ENCODE measurements around the gene PROK1.

Gene PROK1

DNA sequence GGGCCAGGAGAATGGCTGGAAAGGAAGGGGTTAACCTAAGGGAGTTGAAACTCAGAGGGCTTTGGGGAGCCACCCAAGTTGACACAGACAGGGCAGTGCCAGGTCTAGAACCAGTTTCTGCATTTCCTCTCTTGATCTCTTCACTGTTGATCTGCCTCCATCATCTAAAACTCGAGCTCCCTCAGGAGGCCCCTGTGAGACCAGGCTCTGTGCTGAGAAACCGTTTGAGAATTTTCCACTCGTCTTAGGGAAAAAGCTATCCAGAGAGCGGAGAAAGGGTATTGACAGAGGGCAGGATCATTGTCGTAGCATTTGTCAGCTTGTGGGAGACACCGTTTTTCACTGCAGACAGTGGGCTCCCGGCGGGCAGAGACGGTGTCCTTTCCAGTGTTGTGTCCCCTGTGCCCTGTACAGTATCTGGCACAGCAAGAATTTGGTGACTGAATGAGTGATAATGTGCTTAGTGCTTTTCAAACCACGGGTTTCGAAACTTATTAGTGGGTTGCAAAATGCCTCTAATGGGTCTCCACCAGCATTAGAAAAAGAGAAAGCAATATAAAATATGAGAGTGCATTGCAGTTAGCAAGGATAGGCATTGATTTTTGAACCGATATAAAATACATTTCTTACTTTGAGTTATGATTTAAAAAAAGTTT is 31.1 kb downstream of the PROK1 start:
- H3K4me3 ChIP-seq (ENCODE audit: low read length) = no peak overlapping the region
- DNase-seq (ENCODE audit: low read depth) = no peak
- TF ChIP-seq, protein P1, sequence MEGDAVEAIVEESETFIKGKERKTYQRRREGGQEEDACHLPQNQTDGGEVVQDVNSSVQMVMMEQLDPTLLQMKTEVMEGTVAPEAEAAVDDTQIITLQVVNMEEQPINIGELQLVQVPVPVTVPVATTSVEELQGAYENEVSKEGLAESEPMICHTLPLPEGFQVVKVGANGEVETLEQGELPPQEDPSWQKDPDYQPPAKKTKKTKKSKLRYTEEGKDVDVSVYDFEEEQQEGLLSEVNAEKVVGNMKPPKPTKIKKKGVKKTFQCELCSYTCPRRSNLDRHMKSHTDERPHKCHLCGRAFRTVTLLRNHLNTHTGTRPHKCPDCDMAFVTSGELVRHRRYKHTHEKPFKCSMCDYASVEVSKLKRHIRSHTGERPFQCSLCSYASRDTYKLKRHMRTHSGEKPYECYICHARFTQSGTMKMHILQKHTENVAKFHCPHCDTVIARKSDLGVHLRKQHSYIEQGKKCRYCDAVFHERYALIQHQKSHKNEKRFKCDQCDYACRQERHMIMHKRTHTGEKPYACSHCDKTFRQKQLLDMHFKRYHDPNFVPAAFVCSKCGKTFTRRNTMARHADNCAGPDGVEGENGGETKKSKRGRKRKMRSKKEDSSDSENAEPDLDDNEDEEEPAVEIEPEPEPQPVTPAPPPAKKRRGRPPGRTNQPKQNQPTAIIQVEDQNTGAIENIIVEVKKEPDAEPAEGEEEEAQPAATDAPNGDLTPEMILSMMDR (conservative IDR thresholded peaks at IDR 0.05; ENCODE audit: low read depth, low read length) = no peak

DNA sequence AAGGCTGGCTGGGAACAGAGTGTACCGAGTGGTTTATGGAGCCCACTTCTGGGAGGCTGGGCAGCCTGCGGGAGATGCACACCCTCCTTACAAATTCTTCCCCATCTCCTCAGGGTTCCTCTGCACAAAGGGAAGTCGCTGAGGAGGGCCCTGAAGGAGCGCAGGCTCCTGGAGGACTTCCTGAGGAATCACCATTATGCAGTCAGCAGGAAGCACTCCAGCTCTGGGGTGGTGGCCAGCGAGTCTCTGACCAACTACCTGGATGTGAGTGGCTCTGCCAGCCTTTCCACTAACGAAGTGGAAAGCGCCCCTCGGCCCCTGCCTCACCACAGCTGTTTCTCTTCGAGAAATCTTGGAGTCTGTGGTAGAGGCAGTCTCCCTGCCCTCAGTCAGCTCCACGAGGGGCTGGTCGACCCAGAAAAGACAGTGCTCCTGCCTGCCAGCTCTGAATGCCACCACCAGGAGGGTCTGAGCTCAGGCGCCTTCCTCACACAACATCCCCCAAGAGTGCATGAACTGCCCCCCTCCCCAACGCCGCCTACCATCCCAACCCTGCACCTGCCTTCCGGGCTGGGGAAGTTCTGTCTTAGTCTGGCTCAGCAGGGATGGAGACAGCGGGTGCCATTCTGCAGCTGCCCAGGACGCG is 31.8 kb downstream of the PROK1 start:
- TF ChIP-seq, protein P1 (conservative IDR thresholded peaks at IDR 0.05; ENCODE audit: low read depth, low read length) = no peak
- no peak for DNase-seq (ENCODE audit: low read depth)
- H3K4me3 ChIP-seq (ENCODE audit: low read length) = no peak overlapping the region

DNA sequence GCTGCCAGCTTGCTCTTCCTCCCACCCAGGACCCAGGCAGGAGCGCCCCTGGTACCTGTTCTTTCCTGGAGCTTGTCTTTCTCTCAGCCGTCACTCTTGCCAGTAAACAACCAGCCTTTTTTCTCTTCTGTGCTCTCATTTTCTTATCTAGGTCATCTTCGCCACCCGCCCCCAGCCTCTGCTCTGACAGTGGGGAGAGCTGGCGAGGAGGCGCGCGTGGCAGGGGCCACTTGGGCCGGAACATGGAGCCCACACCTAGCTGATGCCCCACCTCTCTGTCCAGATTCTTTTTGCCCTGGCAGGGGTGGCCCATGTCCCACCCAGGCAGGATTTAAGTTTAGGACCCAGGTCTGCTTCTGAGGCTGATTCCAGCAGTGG is 32.3 kb downstream of the PROK1 start:
- TF ChIP-seq, protein P1 (conservative IDR thresholded peaks at IDR 0.05; ENCODE audit: low read depth, low read length) = no peak
- no peak overlapping the region for H3K4me3 ChIP-seq (ENCODE audit: low read length)
- no peak for DNase-seq (ENCODE audit: low read depth)

DNA sequence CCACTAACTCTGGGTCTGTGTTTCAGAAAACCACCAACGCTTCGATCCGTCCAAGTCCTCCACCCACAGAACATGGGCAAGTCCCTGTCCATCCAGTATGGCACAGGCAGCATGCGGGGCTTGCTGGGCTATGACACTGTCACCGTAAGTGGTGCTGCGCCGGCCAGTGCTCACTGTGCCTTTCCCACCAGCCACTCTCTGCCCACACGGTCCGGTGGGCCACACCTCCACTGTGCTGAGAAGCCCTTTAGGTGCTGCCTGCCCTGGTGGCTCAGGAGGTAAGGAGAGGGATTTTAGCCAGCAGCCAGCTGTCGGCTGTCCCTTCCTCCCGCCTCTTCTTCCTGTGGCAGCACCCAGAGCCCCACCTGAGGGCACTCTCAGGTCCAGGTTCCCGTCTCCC is 33.9 kb downstream of the PROK1 start:
- DNase-seq (ENCODE audit: low read depth) = no peak
- TF ChIP-seq, protein P1 (conservative IDR thresholded peaks at IDR 0.05; ENCODE audit: low read depth, low read length) = no peak
- no peak overlapping the region for H3K4me3 ChIP-seq (ENCODE audit: low read length)

DNA sequence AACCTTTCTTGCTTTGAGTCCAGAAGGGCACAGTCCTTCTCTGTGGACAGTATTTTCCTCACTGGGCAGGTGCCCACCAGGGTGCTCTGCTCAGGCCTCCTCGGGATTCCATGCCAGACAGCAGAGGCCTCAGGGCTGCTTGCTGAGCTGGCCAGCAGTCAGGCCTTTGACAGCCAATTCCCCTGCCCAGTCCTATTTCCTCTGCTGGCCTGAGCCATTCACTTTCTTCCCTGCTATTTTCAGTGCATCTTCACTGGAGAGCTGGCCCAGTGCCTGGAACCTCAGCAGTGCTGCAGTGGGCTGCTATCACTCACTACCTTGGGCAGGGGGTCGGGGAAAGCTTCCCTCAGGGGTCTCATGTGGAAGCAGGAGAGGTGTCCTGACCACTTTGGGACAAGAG is 34.8 kb downstream of the PROK1 start:
- no peak overlapping the region for H3K4me3 ChIP-seq (ENCODE audit: low read length)
- TF ChIP-seq, protein P1 (conservative IDR thresholded peaks at IDR 0.05; ENCODE audit: low read depth, low read length) = no peak
- DNase-seq (ENCODE audit: low read depth) = no peak

DNA sequence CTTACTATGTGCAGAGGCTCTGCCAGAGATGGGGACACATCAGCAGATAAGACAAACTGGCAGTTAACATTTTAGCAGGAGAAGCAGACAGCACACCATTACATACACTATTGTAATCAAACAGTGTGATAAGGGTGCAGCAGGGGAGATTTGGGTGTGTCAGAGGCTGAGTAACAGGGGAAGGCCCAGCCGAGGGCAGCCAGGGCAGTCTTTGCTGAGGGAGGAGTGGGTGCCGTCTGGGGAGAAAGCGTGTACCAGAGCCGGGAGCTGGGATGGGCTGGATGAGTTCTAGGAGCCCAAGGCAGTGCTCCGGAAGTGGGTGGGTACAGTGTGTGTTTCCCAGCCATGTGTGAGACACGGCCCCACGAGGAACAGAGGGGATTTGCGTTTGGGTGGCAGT is 36.8 kb downstream of the PROK1 start:
- no peak for DNase-seq (ENCODE audit: low read depth)
- TF ChIP-seq, protein P1 (conservative IDR thresholded peaks at IDR 0.05; ENCODE audit: low read depth, low read length) = no peak
- H3K4me3 ChIP-seq (ENCODE audit: low read length) = no peak overlapping the region

DNA sequence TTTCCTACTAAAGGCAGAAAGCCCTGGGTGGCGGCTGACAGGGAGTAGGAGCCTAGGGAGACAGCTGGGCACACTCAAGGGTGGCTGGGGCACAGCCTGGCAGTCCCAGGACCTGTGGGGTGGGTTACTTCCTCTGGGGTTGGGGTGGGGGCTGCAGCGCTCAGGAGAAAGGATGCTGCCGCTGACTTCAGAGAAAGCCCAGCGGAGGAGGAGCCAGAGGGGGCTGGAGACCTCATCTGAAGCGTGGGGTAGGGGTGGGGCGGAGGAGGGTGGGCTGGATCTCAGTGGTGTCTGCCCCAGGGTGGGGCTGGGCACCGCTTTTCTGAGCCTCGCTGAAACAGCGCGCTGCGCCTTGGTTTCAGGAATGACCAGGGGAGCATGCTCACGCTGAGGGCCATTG is 37.2 kb downstream of the PROK1 start:
- no peak for DNase-seq (ENCODE audit: low read depth)
- H3K4me3 ChIP-seq (ENCODE audit: low read length) = no peak overlapping the region
- TF ChIP-seq, protein P1 (conservative IDR thresholded peaks at IDR 0.05; ENCODE audit: low read depth, low read length) = no peak

All from retinal pigment epithelial cell (primary cell).